IMR-90 (cell line): Measurements from ENCODE around the gene KIFAP3. TPM values are rescaled to one million over a fixed set of nuclear protein-coding genes. Genes with fewer than 3 reads are reported as not detected.

ENCODE experiments used
- ATAC-seq: fragments of 200-7000 bp; cut with Tn5 transposase; 2 replicates; pipeline ENCODE4 v1.9.1; 2020; ENCODE audit warnings: low read depth, mild to moderate bottlenecking, moderate library complexity
- BruUV-seq: library from RNA; stranded (reverse); fragments of 400-500 nt; replicated peaks from 2 replicates; lab custom pipeline; 2021; lab: Mats Ljungman, UMichigan
- CTCF ChIA-PET: fragments of 300-600 bp; formaldehyde crosslinking; extraction: SDS; loops from one replicate; lab custom pipeline; 2021; ENCODE audit warnings: antibody characterized with exemption; lab: Yijun Ruan, JAX
- POLR2A ChIA-PET: fragments of 300-600 bp; sonication (Branson Sonifier 250); formaldehyde crosslinking; loops from one replicate; lab custom pipeline; 2022; ENCODE audit warnings: antibody characterized with exemption; ENCODE audit not compliant: unreplicated experiment; lab: Charles Lee
- DNase-seq: peaks from one replicate; pipeline ENCODE4 v3.0.0; 2013
- H2AFZ ChIP-seq: replicated peaks from 2 replicates; pipeline ENCODE3; 2013; ENCODE audit warnings: low read length, mild to moderate bottlenecking; ENCODE audit not compliant: poor library complexity
- H2AK5ac ChIP-seq: 2 replicates; pipeline ENCODE4 v1.6.1; 2013; ENCODE audit warnings: low read depth, low read length, inconsistent platforms
- H2AK9ac ChIP-seq: replicated peaks from 2 replicates; pipeline ENCODE3; 2013; ENCODE audit warnings: mild to moderate bottlenecking, low read depth, low read length, moderate library complexity; ENCODE audit not compliant: poor library complexity
- H2BK120ac ChIP-seq: 2 replicates; pipeline ENCODE4 v1.6.1; 2013; ENCODE audit warnings: low read depth, low read length, inconsistent platforms
- H2BK15ac ChIP-seq: 3 replicates; pipeline ENCODE4 v1.6.1; 2013; ENCODE audit warnings: low read depth, low read length, inconsistent platforms
- H2BK20ac ChIP-seq: 2 replicates; pipeline ENCODE4 v1.6.1; 2013; ENCODE audit warnings: low read depth, mild to moderate bottlenecking, inconsistent platforms, low read length, moderate library complexity
- H2BK5ac ChIP-seq: 2 replicates; pipeline ENCODE4 v1.6.1; 2013; ENCODE audit warnings: mild to moderate bottlenecking, low read depth, low read length, inconsistent platforms; ENCODE audit not compliant: poor library complexity, severe bottlenecking
- H3K14ac ChIP-seq: replicated peaks from 2 replicates; pipeline ENCODE4 v1.6.1; 2013; ENCODE audit warnings: low read depth, low read length, inconsistent platforms
- H3K18ac ChIP-seq: 2 replicates; pipeline ENCODE4 v1.6.1; 2013; ENCODE audit warnings: low read depth, low read length, control low read depth
- H3K23ac ChIP-seq: 2 replicates; pipeline ENCODE4 v1.6.1; 2013; ENCODE audit warnings: low read depth, low read length, inconsistent platforms
- H3K27ac ChIP-seq: 2 replicates; pipeline ENCODE4 v1.5.1; 2013; ENCODE audit warnings: mild to moderate bottlenecking, control low read depth, low read length; ENCODE audit not compliant: insufficient read depth
- H3K27me3 ChIP-seq: 2 replicates; pipeline ENCODE4 v1.6.1; 2013; ENCODE audit warnings: low read length; ENCODE audit not compliant: control insufficient read depth, insufficient read depth
- H3K36me3 ChIP-seq: 2 replicates; pipeline ENCODE4 v1.6.1; 2013; ENCODE audit warnings: low read length, mixed read lengths; ENCODE audit not compliant: control insufficient read depth, insufficient read depth
- H3K4ac ChIP-seq: 2 replicates; pipeline ENCODE4 v1.6.1; 2013; ENCODE audit warnings: low read depth, low read length, inconsistent platforms
- H3K4me1 ChIP-seq: 2 replicates; pipeline ENCODE4 v1.6.1; 2013; ENCODE audit warnings: low read length, mixed read lengths; ENCODE audit not compliant: control insufficient read depth, insufficient read depth
- H3K4me2 ChIP-seq: 2 replicates; pipeline ENCODE4 v1.6.1; 2013; ENCODE audit warnings: low read depth, mild to moderate bottlenecking, control low read depth, low read length, moderate library complexity
- H3K4me3 ChIP-seq: 2 replicates; pipeline ENCODE4 v1.5.1; 2013; ENCODE audit warnings: low read depth, mild to moderate bottlenecking, control low read depth, low read length, moderate library complexity; ENCODE audit not compliant: insufficient read depth
- H3K56ac ChIP-seq: 2 replicates; pipeline ENCODE4 v1.6.1; 2013; ENCODE audit warnings: low read length, inconsistent platforms; ENCODE audit not compliant: insufficient read depth; ENCODE audit errors: extremely low read depth
- H3K79me1 ChIP-seq, 2 experiments: 2 replicates each; pipeline ENCODE4 v1.6.1; 2013; ENCODE audit warnings: low read length in 2 of 2, inconsistent platforms in 1 of 2, low read depth in 1 of 2
- H3K9ac ChIP-seq: 2 replicates; pipeline ENCODE4 v1.6.1; 2013; ENCODE audit warnings: low read depth, low read length, control low read depth
- H3K9me1 ChIP-seq: 2 replicates; pipeline ENCODE4 v1.6.1; 2013; ENCODE audit warnings: low read length, inconsistent platforms; ENCODE audit not compliant: insufficient read depth
- H3K9me3 ChIP-seq: 2 replicates; pipeline ENCODE4 v1.6.1; 2013; ENCODE audit warnings: low read length; ENCODE audit not compliant: control insufficient read depth, insufficient read depth
- H4K20me1 ChIP-seq: 2 replicates; pipeline ENCODE4 v1.6.1; 2013; ENCODE audit warnings: low read length, inconsistent platforms; ENCODE audit not compliant: insufficient read depth
- H4K5ac ChIP-seq: 2 replicates; pipeline ENCODE4 v1.6.1; 2013; ENCODE audit warnings: mild to moderate bottlenecking, low read depth, low read length, control low read depth
- H4K8ac ChIP-seq, 2 experiments: 2 replicates each; pipeline ENCODE4 v1.6.1; 2013; ENCODE audit warnings: low read depth in 2 of 2, low read length in 2 of 2, control low read depth in 1 of 2, inconsistent platforms in 1 of 2
- H4K91ac ChIP-seq: 2 replicates; pipeline ENCODE4 v1.6.1; 2013; ENCODE audit warnings: low read depth, low read length, inconsistent platforms; ENCODE audit not compliant: insufficient read depth
- CEBPB ChIP-seq: IDR thresholded peaks from 2 replicates; pipeline ENCODE4 v1.6.1; 2012; ENCODE audit warnings: low read depth, low read length, improper control_type of control experiment
- MXI1 ChIP-seq: IDR thresholded peaks from 2 replicates; pipeline ENCODE4 v1.6.1; 2012; ENCODE audit warnings: low read depth, mild to moderate bottlenecking, low read length, moderate library complexity, borderline replicate concordance
- NFE2L2 ChIP-seq: fragments of 150-350 bp; IDR thresholded peaks from 2 replicates; pipeline ENCODE4 v1.6.1; 2016; ENCODE audit warnings: low read depth, mild to moderate bottlenecking, low read length
- WGBS, 2 experiments: methylation state at CpG; one replicate each; pipeline versions ENCODE4 v1.1.5 to v1.1.7; 2013; ENCODE audit warnings: missing lambda C conversion rate in 2 of 2; ENCODE audit not compliant: insufficient read length in 1 of 2; ENCODE audit errors: extremely low coverage in 2 of 2; 5-methylcytosine and 5-hydroxymethylcytosine counted together
- dilution Hi-C: fragments of 300-500 bp; cut with HindIII; formaldehyde crosslinking; loops from one replicate; pipeline ENCODE4 v1.14.3; 2018; ENCODE audit warnings: low sequenced_read_pairs; ENCODE audit not compliant: unreplicated experiment
- in situ Hi-C: fragments of 300-500 bp; cut with MboI; formaldehyde crosslinking; loops from 3 replicates; pipeline ENCODE4 v1.14.3; 2019; ENCODE audit warnings: low sequenced_read_pairs, inconsistent platforms, mixed read lengths
- intact Hi-C: fragments of 100-400 bp; cut with micrococcal nuclease; formaldehyde crosslinking; loops from 2 replicates; pipeline ENCODE4 v1.10.0; 2022
- polyA plus RNA-seq, 3 experiments: library from polyadenylated mRNA; depleted of rRNA; stranded (reverse); fragments of >200 nt; gene quantifications; 2 replicates each; pipeline ENCODE4 v1.2.3, GENCODE V29; 2012; ENCODE audit warnings: low replicate concordance in 1 of 3
- total RNA-seq: library from RNA; depleted of rRNA; stranded (reverse); fragments of >200 nt; gene quantifications from 2 replicates; pipeline ENCODE4 v1.2.3, GENCODE V29; 2012
- TF ChIP-seq, protein P1 (sequence below): fragments of 150-350 bp; IDR thresholded peaks from 2 replicates; pipeline ENCODE4 v1.6.1; 2016; ENCODE audit warnings: low read depth, mild to moderate bottlenecking, low read length, moderate library complexity, borderline replicate concordance
- TF ChIP-seq, protein P2 (sequence below): conservative IDR thresholded peaks from 2 replicates; pipeline ENCODE4 v1.5.1; 2012; ENCODE audit warnings: mild to moderate bottlenecking, low read depth, low read length, improper control_type of control experiment

Gene KIFAP3
- total and polyA plus RNA-seq, 2 of the 4 experiments (the other 2 are of a cell fraction): 10.5 to 10.9 TPM

DNA sequence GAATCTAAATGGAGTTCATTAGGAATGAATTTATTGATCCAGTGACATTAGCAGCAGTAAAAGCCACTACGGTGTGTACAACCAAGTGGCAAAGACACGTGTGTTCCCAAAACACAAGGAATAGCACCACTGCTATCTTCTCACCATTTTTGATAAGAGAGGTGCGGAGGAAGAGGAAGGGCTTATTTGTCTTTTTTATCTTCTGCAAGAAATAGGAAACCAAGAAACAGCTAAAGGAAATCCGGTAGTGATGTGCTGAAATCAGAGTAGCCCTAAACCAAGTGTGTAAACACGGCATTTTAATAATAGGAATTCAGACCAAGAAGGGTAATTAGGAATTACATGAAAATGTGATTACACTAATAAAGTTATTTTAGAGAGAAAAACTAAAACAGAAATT, 171.7 kb downstream of the KIFAP3 start:
- BruUV-seq: no TSS peak
- peaks cover 3% of the 10 kb centered on the region for H3K27me3 ChIP-seq
- ChIA-PET POLR2A (no interaction called here), CTCF (no interaction called here)
- no peak for ATAC-seq
- no peak overlapping the region for H3K56ac ChIP-seq
- H4K91ac ChIP-seq: no peak overlapping the region
- H4K20me1 ChIP-seq: no peaks in the 10 kb centered on the region
- H3K14ac ChIP-seq: no peak overlapping the region
- no peaks in the 10 kb centered on the region for H3K9me1 ChIP-seq
- in situ Hi-C loops (no loop called here), dilution Hi-C loops (no loop called here), intact Hi-C loops (no loop called here)
- no peak overlapping the region for H2BK5ac ChIP-seq
- no peak overlapping the region for H2BK15ac ChIP-seq
- no peak overlapping the region for H2BK120ac ChIP-seq
- H4K8ac ChIP-seq: no peak overlapping the region
- no peak overlapping the region for H2AK9ac ChIP-seq
- TF ChIP-seq MXI1: no peak
- TF ChIP-seq, protein P1, sequence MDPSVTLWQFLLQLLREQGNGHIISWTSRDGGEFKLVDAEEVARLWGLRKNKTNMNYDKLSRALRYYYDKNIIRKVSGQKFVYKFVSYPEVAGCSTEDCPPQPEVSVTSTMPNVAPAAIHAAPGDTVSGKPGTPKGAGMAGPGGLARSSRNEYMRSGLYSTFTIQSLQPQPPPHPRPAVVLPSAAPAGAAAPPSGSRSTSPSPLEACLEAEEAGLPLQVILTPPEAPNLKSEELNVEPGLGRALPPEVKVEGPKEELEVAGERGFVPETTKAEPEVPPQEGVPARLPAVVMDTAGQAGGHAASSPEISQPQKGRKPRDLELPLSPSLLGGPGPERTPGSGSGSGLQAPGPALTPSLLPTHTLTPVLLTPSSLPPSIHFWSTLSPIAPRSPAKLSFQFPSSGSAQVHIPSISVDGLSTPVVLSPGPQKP: no peak
- no peak for TF ChIP-seq NFE2L2
- no peak for TF ChIP-seq CEBPB
- TF ChIP-seq, protein P2, sequence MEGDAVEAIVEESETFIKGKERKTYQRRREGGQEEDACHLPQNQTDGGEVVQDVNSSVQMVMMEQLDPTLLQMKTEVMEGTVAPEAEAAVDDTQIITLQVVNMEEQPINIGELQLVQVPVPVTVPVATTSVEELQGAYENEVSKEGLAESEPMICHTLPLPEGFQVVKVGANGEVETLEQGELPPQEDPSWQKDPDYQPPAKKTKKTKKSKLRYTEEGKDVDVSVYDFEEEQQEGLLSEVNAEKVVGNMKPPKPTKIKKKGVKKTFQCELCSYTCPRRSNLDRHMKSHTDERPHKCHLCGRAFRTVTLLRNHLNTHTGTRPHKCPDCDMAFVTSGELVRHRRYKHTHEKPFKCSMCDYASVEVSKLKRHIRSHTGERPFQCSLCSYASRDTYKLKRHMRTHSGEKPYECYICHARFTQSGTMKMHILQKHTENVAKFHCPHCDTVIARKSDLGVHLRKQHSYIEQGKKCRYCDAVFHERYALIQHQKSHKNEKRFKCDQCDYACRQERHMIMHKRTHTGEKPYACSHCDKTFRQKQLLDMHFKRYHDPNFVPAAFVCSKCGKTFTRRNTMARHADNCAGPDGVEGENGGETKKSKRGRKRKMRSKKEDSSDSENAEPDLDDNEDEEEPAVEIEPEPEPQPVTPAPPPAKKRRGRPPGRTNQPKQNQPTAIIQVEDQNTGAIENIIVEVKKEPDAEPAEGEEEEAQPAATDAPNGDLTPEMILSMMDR: no peak
- H3K18ac ChIP-seq: no peak overlapping the region
- no peak overlapping the region for H3K4me3 ChIP-seq
- no peaks in the 10 kb centered on the region for H3K4me1 ChIP-seq
- WGBS, 2 experiments: no CpG with 5 or more reads among the region's 5 CpGs
- no peak overlapping the region for H3K4me2 ChIP-seq
- no peak overlapping the region for H2BK20ac ChIP-seq
- no peak overlapping the region for H2AFZ ChIP-seq
- no peak overlapping the region for H3K27ac ChIP-seq
- H2AK5ac ChIP-seq: no peak overlapping the region
- H3K79me1 ChIP-seq: no peaks in the 10 kb centered on the region
- H3K9me3 ChIP-seq: no peaks in the 10 kb centered on the region
- H4K5ac ChIP-seq: no peak overlapping the region
- DNase-seq: no peak
- no peak overlapping the region for H3K4ac ChIP-seq
- H3K23ac ChIP-seq: no peak overlapping the region
- H3K36me3 ChIP-seq: no peaks in the 10 kb centered on the region
- H3K9ac ChIP-seq: no peak overlapping the region
